HepG2 (cell line): ENCODE measurements around the gene DACH2. TPM values are rescaled to one million over a fixed set of nuclear protein-coding genes. Genes with fewer than 3 reads are reported as not detected.

ENCODE experiments used
- ATAC-seq: fragments of 200-7000 bp; cut with Tn5 transposase; 3 replicates; pipeline ENCODE4 v1.9.1; 2020; ENCODE audit warnings: mild to moderate bottlenecking, moderate library complexity
- BruUV-seq: library from RNA; stranded (reverse); fragments of 400-500 nt; replicated peaks from 2 replicates; lab custom pipeline; 2021; lab: Mats Ljungman, UMichigan
- CTCF ChIA-PET: fragments of 300-600 bp; formaldehyde crosslinking; extraction: SDS; loops from one replicate; lab custom pipeline; 2021; ENCODE audit warnings: low total read pairs, inconsistent platforms, low intra/inter-chr PET ratio; lab: Yijun Ruan, JAX
- POLR2A ChIA-PET: fragments of 350-600 bp; sonication (Branson Sonifier 250); formaldehyde crosslinking; loops from one replicate; lab custom pipeline; 2020; ENCODE audit warnings: antibody characterized with exemption, inconsistent platforms; lab: Yijun Ruan, JAX
- DNase-seq: peaks from one replicate; pipeline ENCODE4 v3.0.0-alpha.2; 2015; ENCODE audit warnings: low spot score
- FAIRE-seq: peaks from 3 replicates; lab custom pipeline; 2011; peaks lifted over from hg19 to GRCh38; lab: Jason Lieb, UNC
- H2AFZ ChIP-seq: one replicate; pipeline ENCODE4 v1.6.1; 2011; ENCODE audit warnings: low read length, inconsistent platforms
- H3K27ac ChIP-seq: fragments of 300-600 bp; 3 replicates; pipeline ENCODE4 v1.8.0; 2011; ENCODE audit warnings: mixed run types, mild to moderate bottlenecking, mixed read lengths, low read length, inconsistent platforms; ENCODE audit not compliant: insufficient read depth; ENCODE audit errors: extremely low read length
- H3K27me3 ChIP-seq, 2 experiments: fragments of 200-600 bp in 1 of 2; 2 replicates in 1 of 2; 3 replicates in 1 of 2; pipeline versions ENCODE4 v1.6.0 to v1.8.0; 2011; ENCODE audit warnings: low read length in 2 of 2, mild to moderate bottlenecking in 2 of 2, moderate library complexity in 2 of 2, inconsistent platforms in 1 of 2; ENCODE audit not compliant: insufficient read depth in 2 of 2, control insufficient read depth in 1 of 2
- H3K36me3 ChIP-seq, 2 experiments: fragments of 200-600 bp in 1 of 2; replicated peaks in 1 of 2; 2 replicates in 1 of 2; 3 replicates in 1 of 2; pipeline versions ENCODE4 v1.5.1 to v1.8.0; 2011; ENCODE audit warnings: low read length in 2 of 2, inconsistent platforms in 1 of 2; ENCODE audit not compliant: insufficient read depth in 2 of 2, control insufficient read depth in 1 of 2
- H3K4me1 ChIP-seq: 2 replicates; pipeline ENCODE4 v1.5.1; 2012; ENCODE audit warnings: low read length, inconsistent platforms; ENCODE audit not compliant: insufficient read depth
- H3K4me2 ChIP-seq: 2 replicates; pipeline ENCODE4 v1.6.0; 2011; ENCODE audit warnings: low read depth, low read length, inconsistent platforms
- H3K4me3 ChIP-seq, 3 experiments: fragments of 200-600 bp in 1 of 3; sonication (generic), shearing (Covaris generic) in 1 of 3; replicated peaks in 1 of 3; 2 replicates each; pipeline ENCODE4 v1.5.1; 2011 to 2016; ENCODE audit warnings: low read length in 3 of 3, inconsistent platforms in 2 of 3, low read depth in 2 of 3, mild to moderate bottlenecking in 2 of 3, control low read depth in 1 of 3, mixed read lengths in 1 of 3; ENCODE audit not compliant: insufficient read depth in 1 of 3
- H3K79me2 ChIP-seq: one replicate; pipeline ENCODE4 v1.6.1; 2011; ENCODE audit warnings: low read length, inconsistent platforms; ENCODE audit not compliant: insufficient read depth
- H3K9ac ChIP-seq: 2 replicates; pipeline ENCODE4 v1.6.0; 2011; ENCODE audit warnings: mild to moderate bottlenecking, low read depth, low read length, inconsistent platforms; ENCODE audit not compliant: insufficient read depth
- H3K9me3 ChIP-seq: 2 replicates; pipeline ENCODE4 v1.5.1; 2012; ENCODE audit warnings: mild to moderate bottlenecking, low read length
- H4K20me1 ChIP-seq: 2 replicates; pipeline ENCODE4 v1.6.0; 2011; ENCODE audit warnings: inconsistent platforms, mild to moderate bottlenecking, low read length, moderate library complexity; ENCODE audit not compliant: insufficient read depth
- BRF2 ChIP-seq: sonication (generic); formaldehyde crosslinking; IDR thresholded peaks from 2 replicates; pipeline ENCODE4 v1.8.1; 2022; ENCODE audit warnings: mild to moderate bottlenecking, missing genetic modification reagents
- EP300 ChIP-seq, 3 experiments: sonication (generic) in 1 of 3; formaldehyde crosslinking in 1 of 3; IDR thresholded peaks; 2 replicates each; pipeline versions ENCODE4 v1.5.1 to v1.6.1; 2011 to 2020; ENCODE audit warnings: low read depth in 2 of 3, low read length in 2 of 3, borderline replicate concordance in 1 of 3, improper control_type of control experiment in 1 of 3, mild to moderate bottlenecking in 1 of 3, missing genetic modification reagents in 1 of 3, moderate library complexity in 1 of 3
- JUN ChIP-seq: sonication (generic); formaldehyde crosslinking; IDR thresholded peaks from 2 replicates; pipeline ENCODE4 v1.4.0; 2020; ENCODE audit warnings: mild to moderate bottlenecking, missing genetic modification reagents
- NR2C2 ChIP-seq: sonication (generic); formaldehyde crosslinking; IDR thresholded peaks from 2 replicates; pipeline ENCODE4 v1.4.0; 2020; ENCODE audit warnings: missing genetic modification reagents, mild to moderate bottlenecking, moderate library complexity, borderline replicate concordance
- ZMYM4 ChIP-seq: sonication (generic); formaldehyde crosslinking; IDR thresholded peaks from 2 replicates; pipeline ENCODE4 v1.8.1; 2023; ENCODE audit warnings: mild to moderate bottlenecking, missing genetic modification reagents
- ZNF354B ChIP-seq: sonication (generic); formaldehyde crosslinking; IDR thresholded peaks from 2 replicates; pipeline ENCODE4 v1.8.0; 2022; ENCODE audit warnings: mild to moderate bottlenecking, missing genetic modification reagents
- ZNF800 ChIP-seq: sonication (generic); formaldehyde crosslinking; IDR thresholded peaks from 2 replicates; pipeline ENCODE4 v1.4.0; 2020; ENCODE audit warnings: missing genetic modification reagents
- ZSCAN25 ChIP-seq: sonication (generic); formaldehyde crosslinking; IDR thresholded peaks from 2 replicates; pipeline ENCODE4 v1.8.0; 2022; ENCODE audit warnings: mild to moderate bottlenecking, missing genetic modification reagents
- WGBS: methylation state at CpG from one replicate; pipeline ENCODE4 v1.1.6; 2017; ENCODE audit warnings: low lambda C conversion rate; 5-methylcytosine and 5-hydroxymethylcytosine counted together
- in situ Hi-C: cut with HindIII; loops from 2 replicates; pipeline ENCODE4 v1.10.0; 2017; ENCODE audit warnings: low pct_unique_long_range_greater_than_20kb; ENCODE audit not compliant: extremely low pct_ligation_motif_present
- intact Hi-C: fragments of 100-400 bp; cut with micrococcal nuclease; formaldehyde crosslinking; loops from one replicate; pipeline ENCODE4 v1.10.0; 2022; ENCODE audit not compliant: unreplicated experiment
- polyA plus RNA-seq, 8 experiments: library from polyadenylated mRNA; depleted of rRNA in 3 of 8; stranded (reverse) in 7 of 8; unstranded in 1 of 8; fragments of >200 nt; fragmentation: Illumina TruSeq in 4 of 8; extraction: Trizol in 4 of 8; gene quantifications; 2 replicates each; pipeline versions ENCODE4 v1.2.1 to v1.2.3, GENCODE V29; 2011 to 2016; ENCODE audit warnings: low read depth in 4 of 8, missing spikeins in 1 of 8, mixed read lengths in 1 of 8; ENCODE audit not compliant: insufficient read depth in 1 of 8
- total RNA-seq, 5 experiments: library from RNA; depleted of rRNA; stranded (reverse); fragments of >200 nt; fragmentation: Illumina TruSeq; extraction: Trizol; gene quantifications; 2 replicates each; pipeline ENCODE4 v1.2.3, GENCODE V29; 2016; ENCODE audit warnings: low read depth in 1 of 5

The DACH2 gene
- total and polyA plus RNA-seq, 2 of the 13 experiments (the other 11 are each of a cell fraction or from before 2014, with no cell fraction given): not detected

- TF ChIP-seq ZNF800 (CRISPR knock-in tag): no peak
- no peak for TF ChIP-seq ZMYM4 (CRISPR knock-in tag)
- TF ChIP-seq JUN (CRISPR knock-in tag): no peak
- no peak for TF ChIP-seq NR2C2 (CRISPR knock-in tag)
- TF ChIP-seq BRF2 (CRISPR knock-in tag): no peak
- TF ChIP-seq EP300 (IDR thresholded peaks at IDR 0.05; ENCODE audit: low read depth in 2 of 2, low read length in 2 of 2): no peak
- TF ChIP-seq EP300 (CRISPR knock-in tag; IDR thresholded peaks at IDR 0.05; ENCODE audit: borderline replicate concordance): no peak
- TF ChIP-seq ZNF354B (CRISPR knock-in tag): no peak
- TF ChIP-seq ZSCAN25 (CRISPR knock-in tag): no peak
- no TSS peak for BruUV-seq
- ATAC-seq: no peak
- H3K27ac ChIP-seq: no peak overlapping the region
- in situ Hi-C loops (no loop called here), intact Hi-C loops (no loop called here)
- FAIRE-seq: no peak
- no peaks in the 10 kb centered on the region for H3K27me3 ChIP-seq
- no peak overlapping the region for H3K9ac ChIP-seq
- no peaks in the 10 kb centered on the region for H3K4me1 ChIP-seq
- ChIA-PET POLR2A (no interaction called here), CTCF (no interaction called here)
- H3K4me2 ChIP-seq: no peak overlapping the region
- no peaks in the 10 kb centered on the region for H3K9me3 ChIP-seq
- H3K4me3 ChIP-seq: no peak overlapping the region
- H2AFZ ChIP-seq: no peak overlapping the region
- H3K79me2 ChIP-seq: no peaks in the 10 kb centered on the region
- H3K36me3 ChIP-seq: no peaks in the 10 kb centered on the region
- 0% methylated on average over 1 of the region's 1 CpG for WGBS
- H4K20me1 ChIP-seq: no peaks in the 10 kb centered on the region
- no peak for DNase-seq
Observed at GRCh38 chrX:86141786-86142185, 6.5 kb upstream of the DACH2 start.
